CD14-positive monocyte (primary cell): Measurements from ENCODE around the gene UVRAG. TPM values are rescaled to one million over a fixed set of nuclear protein-coding genes. Genes with fewer than 3 reads are reported as not detected.

ENCODE experiments used
- DNase-seq, 3 donors: peaks; one replicate each; pipeline ENCODE4 v3.0.0-alpha.2; 2011 to 2022
- H2AFZ ChIP-seq: 2 replicates; pipeline ENCODE4 v1.6.0; 2012; ENCODE audit warnings: mild to moderate bottlenecking, low read depth, low read length, inconsistent platforms; ENCODE audit not compliant: insufficient read depth, poor library complexity, severe bottlenecking
- H3K27ac ChIP-seq, 2 donors: 1 replicate in 1 of 2; 2 replicates in 1 of 2; pipeline ENCODE4 v1.5.1; 2012 to 2013; ENCODE audit warnings: low read length in 2 of 2, control low read depth in 1 of 2, inconsistent platforms in 1 of 2, low read depth in 1 of 2, mild to moderate bottlenecking in 1 of 2
- H3K27me3 ChIP-seq, 2 donors: one replicate each; pipeline versions ENCODE4 v1.6.0 to v1.6.1; 2011 to 2013; ENCODE audit warnings: low read length in 2 of 2; ENCODE audit not compliant: control insufficient read depth in 2 of 2, insufficient read depth in 2 of 2
- H3K36me3 ChIP-seq, 2 donors: replicated peaks in 1 of 2; 1 replicate in 1 of 2; 2 replicates in 1 of 2; pipeline versions ENCODE4 v1.5.1 to v1.6.1; 2012 to 2013; ENCODE audit warnings: low read length in 2 of 2, control low read depth in 1 of 2, inconsistent platforms in 1 of 2, mild to moderate bottlenecking in 1 of 2; ENCODE audit not compliant: insufficient read depth in 2 of 2, control insufficient read depth in 1 of 2
- H3K4me1 ChIP-seq, 2 donors: 1 replicate in 1 of 2; 2 replicates in 1 of 2; pipeline versions ENCODE4 v1.5.1 to v1.6.1; 2012 to 2013; ENCODE audit warnings: low read length in 2 of 2, control low read depth in 1 of 2, inconsistent platforms in 1 of 2, mild to moderate bottlenecking in 1 of 2, moderate library complexity in 1 of 2; ENCODE audit not compliant: insufficient read depth in 2 of 2, control insufficient read depth in 1 of 2
- H3K4me2 ChIP-seq: replicated peaks from 2 replicates; pipeline ENCODE3; 2012; ENCODE audit warnings: low read length, moderate library complexity, mild to moderate bottlenecking; ENCODE audit not compliant: poor library complexity, severe bottlenecking; ENCODE audit errors: extremely low read depth
- H3K4me3 ChIP-seq, 3 experiments: fragments of 200-600 bp in 1 of 3; sonication (generic) in 1 of 3; replicated peaks in 1 of 3; 1 replicate in 2 of 3; 2 replicates in 1 of 3; pipeline ENCODE4 v1.5.1; 2011 to 2013; ENCODE audit warnings: low read length in 3 of 3, mild to moderate bottlenecking in 3 of 3, control low read depth in 2 of 3, low read depth in 2 of 3, inconsistent platforms in 1 of 3, moderate library complexity in 1 of 3
- H3K79me2 ChIP-seq: 2 replicates; pipeline ENCODE4 v1.6.0; 2012; ENCODE audit warnings: mild to moderate bottlenecking, control low read depth, inconsistent platforms, low read length, moderate library complexity; ENCODE audit not compliant: insufficient read depth
- H3K9ac ChIP-seq: 2 replicates; pipeline ENCODE4 v1.6.0; 2017; ENCODE audit warnings: low read length, mild to moderate bottlenecking; ENCODE audit not compliant: insufficient read depth, poor library complexity, severe bottlenecking
- H3K9me3 ChIP-seq, 2 donors: replicated peaks in 1 of 2; 1 replicate in 1 of 2; 2 replicates in 1 of 2; pipeline versions ENCODE4 v1.5.1 to v1.6.1; 2012 to 2013; ENCODE audit warnings: low read length in 2 of 2, control low read depth in 1 of 2; ENCODE audit not compliant: control insufficient read depth in 1 of 2, insufficient read depth in 1 of 2
- H4K20me1 ChIP-seq: 2 replicates; pipeline ENCODE4 v1.6.0; 2012; ENCODE audit warnings: mild to moderate bottlenecking, low read length, control low read depth, moderate library complexity; ENCODE audit not compliant: insufficient read depth
- H3K27ac Mint-ChIP-seq, 7 donors: one replicate each; pipeline ENCODE4 v1.8.0; 2020; ENCODE audit warnings: mild to moderate bottlenecking in 7 of 7, mixed read lengths in 7 of 7, moderate library complexity in 6 of 7, inconsistent platforms in 2 of 7
- H3K27me3 Mint-ChIP-seq, 3 donors: one replicate each; pipeline ENCODE4 v1.8.0; 2021 to 2022; ENCODE audit warnings: low read depth in 3 of 3, mild to moderate bottlenecking in 3 of 3, mixed read lengths in 3 of 3, moderate library complexity in 3 of 3, inconsistent platforms in 1 of 3
- H3K36me3 Mint-ChIP-seq, 2 donors: one replicate each; pipeline ENCODE4 v1.8.0; 2020; ENCODE audit warnings: mixed read lengths in 2 of 2, inconsistent platforms in 1 of 2, mild to moderate bottlenecking in 1 of 2
- H3K4me1 Mint-ChIP-seq: one replicate; pipeline ENCODE4 v1.8.0; 2020; ENCODE audit warnings: mild to moderate bottlenecking, mixed read lengths
- H3K4me3 Mint-ChIP-seq, 2 donors: one replicate each; pipeline ENCODE4 v1.8.0; 2020; ENCODE audit warnings: mild to moderate bottlenecking in 2 of 2, mixed read lengths in 2 of 2, moderate library complexity in 1 of 2
- H3K9me3 Mint-ChIP-seq, 7 donors: one replicate each; pipeline ENCODE4 v1.8.0; 2020 to 2022; ENCODE audit warnings: mixed read lengths in 7 of 7, mild to moderate bottlenecking in 6 of 7, moderate library complexity in 6 of 7, inconsistent platforms in 2 of 7
- WGBS: methylation state at CpG from one replicate; pipeline ENCODE4 v1.1.5; 2013; ENCODE audit warnings: missing lambda C conversion rate; ENCODE audit not compliant: insufficient coverage; 5-methylcytosine and 5-hydroxymethylcytosine counted together
- intact Hi-C, 2 donors: fragments of 100-400 bp; cut with micrococcal nuclease; formaldehyde crosslinking; loops; one replicate each; pipeline versions ENCODE4 v1.15.0 to v1.15.1; 2023
- polyA plus RNA-seq, 3 donors: library from polyadenylated mRNA; depleted of rRNA in 1 of 3; unstranded in 2 of 3; stranded (reverse) in 1 of 3; fragments of 300-500 nt in 2 of 3; fragments of >200 nt in 1 of 3; fragmentation: Illumina TruSeq in 2 of 3; gene quantifications; 1 replicate in 2 of 3; 2 replicates in 1 of 3; pipeline ENCODE4 v1.2.3, GENCODE V29; 2012 to 2021
- TF ChIP-seq, protein P1 (sequence below): fragments of 200-600 bp; IDR thresholded peaks from one replicate; pipeline ENCODE4 v1.8.0; 2022; ENCODE audit warnings: antibody characterized with exemption, mild to moderate bottlenecking

Gene UVRAG
- polyA plus RNA-seq, 3 donors: 13.7 to 20.5 (median 20.0) TPM

DNA sequence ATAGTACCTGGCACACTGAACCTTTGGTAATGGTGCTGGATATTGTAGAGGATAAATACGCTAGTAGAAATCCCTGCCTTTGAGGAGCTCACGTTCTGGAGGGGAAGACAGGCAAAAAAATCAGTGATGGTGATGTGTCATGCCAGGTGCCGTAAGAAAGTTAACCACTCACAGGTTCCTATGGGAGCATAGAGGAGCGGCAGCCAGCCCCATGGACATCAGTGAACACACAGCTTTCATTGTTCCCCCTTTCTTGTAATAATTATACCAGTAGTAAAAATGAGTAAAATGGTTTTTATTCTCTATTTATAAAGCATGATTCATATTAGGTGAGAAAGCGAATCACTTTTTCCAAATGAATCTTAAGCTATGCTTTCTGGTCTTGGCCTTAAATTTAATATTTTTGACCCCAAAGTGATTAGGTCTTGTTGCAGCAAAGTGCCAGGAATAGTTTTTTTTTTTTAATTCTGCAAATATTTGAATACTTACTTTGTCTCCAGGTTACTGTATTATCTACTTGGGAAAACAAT lies 57.9 kb downstream of the UVRAG start:
- no peaks in the 10 kb centered on the region for H3K9me3 ChIP-seq
- Mint-ChIP-seq H3K4me1 (peaks cover 70% of the 10 kb centered on the region), H3K27me3 (no peaks in the 10 kb centered on the region), H3K27ac (peak overlapping the region; percentile 86 to 94 (median 90)), H3K4me3 (peak overlapping the region; percentile 53 to 91), H3K9me3 (no peaks in the 10 kb centered on the region), H3K36me3 (peaks cover 0 to 4% of the 10 kb centered on the region in 2 donors)
- 0% methylated on average over 2 of the region's 5 CpGs for WGBS
- peak overlapping the region; percentile 34 for H3K9ac ChIP-seq
- H3K4me2 ChIP-seq: peak overlapping the region; percentile 72
- intact Hi-C loops: no loop called here
- H3K4me3 ChIP-seq: peak overlapping the region in 2 of 3 experiments; percentile 34 to 61
- H4K20me1 ChIP-seq: peaks cover 48% of the 10 kb centered on the region
- H3K4me1 ChIP-seq: peaks cover 25 to 43% of the 10 kb centered on the region in 2 donors
- DNase-seq: peak in 2 of 3 donors; percentile 13 to 16
- peaks cover 82% of the 10 kb centered on the region for H3K79me2 ChIP-seq
- peak overlapping the region in 1 of 2 donors; percentile 74 for H3K27ac ChIP-seq
- H3K36me3 ChIP-seq: no peaks in the 10 kb centered on the region
- H2AFZ ChIP-seq: peak overlapping the region; percentile 30
- no peaks in the 10 kb centered on the region for H3K27me3 ChIP-seq
- TF ChIP-seq, protein P1, sequence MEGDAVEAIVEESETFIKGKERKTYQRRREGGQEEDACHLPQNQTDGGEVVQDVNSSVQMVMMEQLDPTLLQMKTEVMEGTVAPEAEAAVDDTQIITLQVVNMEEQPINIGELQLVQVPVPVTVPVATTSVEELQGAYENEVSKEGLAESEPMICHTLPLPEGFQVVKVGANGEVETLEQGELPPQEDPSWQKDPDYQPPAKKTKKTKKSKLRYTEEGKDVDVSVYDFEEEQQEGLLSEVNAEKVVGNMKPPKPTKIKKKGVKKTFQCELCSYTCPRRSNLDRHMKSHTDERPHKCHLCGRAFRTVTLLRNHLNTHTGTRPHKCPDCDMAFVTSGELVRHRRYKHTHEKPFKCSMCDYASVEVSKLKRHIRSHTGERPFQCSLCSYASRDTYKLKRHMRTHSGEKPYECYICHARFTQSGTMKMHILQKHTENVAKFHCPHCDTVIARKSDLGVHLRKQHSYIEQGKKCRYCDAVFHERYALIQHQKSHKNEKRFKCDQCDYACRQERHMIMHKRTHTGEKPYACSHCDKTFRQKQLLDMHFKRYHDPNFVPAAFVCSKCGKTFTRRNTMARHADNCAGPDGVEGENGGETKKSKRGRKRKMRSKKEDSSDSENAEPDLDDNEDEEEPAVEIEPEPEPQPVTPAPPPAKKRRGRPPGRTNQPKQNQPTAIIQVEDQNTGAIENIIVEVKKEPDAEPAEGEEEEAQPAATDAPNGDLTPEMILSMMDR: no peak

DNA sequence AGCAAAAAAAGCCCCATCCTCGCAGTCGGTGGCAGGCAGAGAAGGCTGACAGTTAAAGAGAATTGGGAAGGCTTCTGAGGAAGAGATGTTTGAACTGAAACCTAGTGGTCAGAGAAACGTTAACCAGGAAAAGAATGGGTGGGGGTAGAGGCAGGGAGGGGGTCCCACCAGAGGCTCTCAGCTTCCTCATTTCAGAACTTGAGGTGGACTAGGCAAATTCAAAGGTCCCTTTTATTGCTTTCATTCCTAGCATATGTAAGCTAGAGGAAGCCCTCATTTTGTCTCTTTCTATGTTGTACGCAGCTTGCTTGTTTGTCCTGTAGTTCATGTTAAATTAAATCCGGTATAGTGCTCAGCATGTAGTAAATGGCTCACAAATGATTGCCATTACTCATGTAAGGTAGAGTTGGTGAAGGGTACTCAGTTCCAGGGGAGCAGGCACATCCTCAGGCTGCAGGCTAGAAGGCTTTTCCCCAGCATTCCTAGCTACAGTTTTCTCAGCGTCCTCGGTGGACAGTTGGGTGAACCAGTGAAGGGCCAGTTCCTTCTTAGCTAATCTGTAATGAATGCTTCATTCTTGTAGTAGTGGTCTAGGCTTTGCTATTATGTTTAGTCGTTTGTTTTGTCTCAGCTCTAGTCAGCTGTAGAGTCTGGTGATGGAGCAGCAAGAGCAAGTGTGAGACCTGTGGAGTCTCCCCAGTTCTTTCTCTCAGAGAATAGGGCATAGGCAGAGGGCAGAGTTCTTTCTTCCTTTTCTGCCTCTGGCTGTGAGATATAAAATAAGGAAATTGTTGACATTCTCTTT lies 58.6 kb downstream of the UVRAG start:
- Histone ChIP-seq H3K4me1 (peaks cover 23 to 40% of the 10 kb centered on the region in 2 donors), H3K79me2 (peaks cover 75% of the 10 kb centered on the region), H3K9me3 (no peaks in the 10 kb centered on the region), H3K27ac (peak overlapping the region; percentile 11 to 74), H3K36me3 (no peaks in the 10 kb centered on the region), H3K27me3 (no peaks in the 10 kb centered on the region), H3K4me2 (peak overlapping the region; percentile 72), H3K9ac (peak overlapping the region; percentile 34), H4K20me1 (peaks cover 41% of the 10 kb centered on the region), H2AFZ (peak overlapping the region; percentile 30), H3K4me3 (peak overlapping the region; percentile 1 to 61 (median 34))
- Mint-ChIP-seq H3K4me1 (peaks cover 67% of the 10 kb centered on the region), H3K27ac (peak overlapping the region; percentile 86 to 94 (median 90)), H3K36me3 (peaks cover 0 to 4% of the 10 kb centered on the region in 2 donors), H3K27me3 (no peaks in the 10 kb centered on the region), H3K4me3 (peak overlapping the region; percentile 62 to 91), H3K9me3 (no peaks in the 10 kb centered on the region)
- DNase-seq: peak in 2 of 3 donors; percentile 13 to 21
- intact Hi-C loops: no loop called here
- TF ChIP-seq, protein P1: no peak
- WGBS: 0% methylated on average over 3 of the region's 8 CpGs
